Femur (tissue), 1 donor: ENCODE data around the gene DTD1.

Experiments
- DNase-seq: peaks from one replicate; pipeline ENCODE4 v3.0.0-alpha.2; 2017

DTD1 gene

GRCh38 chr20:18666803-18667415, 79.1 kb downstream of the DTD1 start:
- DNase-seq = no peak

DNA sequence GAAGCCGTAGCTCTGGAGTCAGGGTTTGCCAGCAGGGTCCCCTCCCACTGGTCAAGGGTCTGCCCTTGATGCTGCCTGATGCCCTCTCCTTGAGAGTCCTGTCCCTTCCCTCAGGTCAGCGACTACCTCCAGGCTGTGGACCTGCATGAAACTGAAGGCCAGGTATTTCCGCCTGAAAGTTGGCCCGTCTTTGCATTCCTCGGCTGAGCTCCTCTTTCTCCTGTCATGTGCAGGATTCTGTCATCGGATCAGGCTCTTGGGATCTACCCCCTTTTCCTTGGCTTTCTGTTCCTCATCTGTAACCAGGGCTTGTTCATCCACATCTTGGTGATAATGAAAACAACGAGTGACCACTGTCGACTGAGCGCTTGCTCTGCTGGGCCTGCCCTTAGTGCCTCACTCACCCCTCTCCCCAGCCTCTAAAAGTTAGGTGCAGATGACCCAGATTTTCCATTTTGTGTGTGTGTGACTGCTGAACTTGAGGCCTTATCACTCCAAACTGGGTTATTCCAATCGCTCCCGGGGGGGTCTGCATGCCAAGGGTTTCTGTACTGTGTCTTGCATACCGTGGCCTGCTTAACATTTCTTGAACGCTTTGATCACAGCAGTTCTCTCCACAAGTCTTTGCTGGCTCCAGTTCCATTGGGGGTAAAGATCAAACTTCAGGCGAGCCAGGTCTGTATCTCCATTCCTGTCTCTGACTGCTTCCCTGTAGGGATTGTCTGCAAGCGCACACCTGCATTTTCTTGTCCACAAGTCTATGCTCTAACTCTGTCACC, 81.6 kb downstream of the DTD1 start:
- DNase-seq = no peak

DNA sequence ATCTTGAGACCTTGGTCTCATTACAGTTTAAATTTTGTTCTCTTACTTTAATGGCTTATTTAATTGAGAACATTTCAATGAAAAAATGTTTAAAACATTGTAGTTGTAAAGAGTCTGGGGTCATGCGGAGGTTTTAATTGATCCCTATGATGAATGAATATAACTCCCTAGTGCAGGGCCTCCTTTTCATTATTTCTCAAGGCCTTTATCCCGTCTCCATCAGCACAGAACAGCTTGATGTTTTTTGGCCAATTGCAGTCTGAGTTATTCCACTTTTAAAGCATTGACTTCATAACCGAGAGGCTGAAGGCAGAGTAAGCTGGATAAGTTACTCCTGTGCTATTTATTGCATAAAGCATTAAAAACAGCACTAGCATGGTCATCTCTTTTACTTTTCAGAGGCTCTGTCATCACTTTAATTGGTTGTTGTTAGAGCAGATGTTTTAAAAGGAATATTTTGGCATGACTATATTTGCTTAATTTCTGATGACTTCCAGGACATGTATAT, 83.4 kb downstream of the DTD1 start:
- DNase-seq = no peak

DNA sequence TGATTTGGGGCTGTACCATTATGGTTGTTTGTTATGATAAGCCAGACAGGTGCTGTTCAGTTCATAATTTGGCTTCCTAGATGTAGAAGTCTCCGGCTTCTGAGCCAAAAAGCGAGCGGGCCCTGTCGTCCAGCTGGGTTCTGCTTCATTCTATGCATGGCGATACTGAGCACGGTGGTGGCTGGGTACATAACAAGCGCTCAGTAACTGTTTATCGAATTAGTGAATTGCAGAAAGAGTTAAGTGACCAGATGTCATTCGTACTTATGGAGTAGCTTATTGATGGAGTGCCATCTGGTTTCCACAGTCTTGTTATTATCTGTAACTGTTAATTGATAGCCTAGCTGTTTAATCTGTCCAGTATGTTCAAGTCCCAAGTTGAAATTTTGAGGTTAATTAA, 85.0 kb downstream of the DTD1 start:
- no peak for DNase-seq

DNA sequence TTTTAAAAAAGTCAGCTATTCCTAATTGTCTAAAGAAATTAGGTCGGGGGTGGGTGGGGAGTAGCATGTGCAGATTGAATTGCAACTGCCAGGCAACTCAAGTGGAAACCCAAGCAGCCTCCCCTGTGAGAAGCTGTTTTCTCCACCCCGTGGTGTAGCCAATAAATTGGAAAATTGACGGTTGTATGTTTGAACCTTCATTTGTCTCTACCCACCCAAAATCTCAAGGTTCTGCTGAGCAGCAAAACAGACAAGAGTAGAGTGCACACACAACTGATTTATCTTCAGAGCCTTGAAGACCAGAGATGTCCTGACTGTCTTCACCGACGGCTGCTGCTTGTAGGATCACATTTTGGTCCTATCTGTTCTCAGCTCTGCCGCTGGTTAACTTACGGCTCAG, 88.5 kb downstream of the DTD1 start:
- no peak for DNase-seq

GRCh38 chr20:18677126-18677525, 89.3 kb downstream of the DTD1 start:
- DNase-seq = no peak

- no peak for DNase-seq
Observed at GRCh38 chr20:18678549-18679419, 90.9 kb downstream of the DTD1 start.

- DNase-seq = no peak
Observed at GRCh38 chr20:18683839-18684238, 96.0 kb downstream of the DTD1 start.

DNA sequence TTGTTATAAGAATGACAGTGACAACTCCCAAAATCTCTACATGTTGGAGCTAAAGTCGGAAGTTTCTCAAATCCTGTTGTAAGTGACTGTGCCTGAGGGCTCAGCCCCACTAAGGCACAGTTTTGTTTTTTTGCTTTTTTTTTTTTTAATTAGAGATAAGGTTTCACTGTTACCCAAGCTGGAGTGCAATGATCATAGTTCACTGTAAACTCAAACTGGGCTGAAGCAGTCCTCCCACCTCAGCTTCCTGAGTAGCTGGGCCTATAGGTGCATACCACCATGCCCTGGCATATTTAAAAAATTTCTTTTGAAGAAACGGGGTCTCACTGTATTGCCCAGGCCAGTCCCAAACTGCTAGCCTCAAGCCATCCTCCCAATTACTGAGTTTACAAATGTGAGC, 96.9 kb downstream of the DTD1 start:
- DNase-seq = no peak

DNA sequence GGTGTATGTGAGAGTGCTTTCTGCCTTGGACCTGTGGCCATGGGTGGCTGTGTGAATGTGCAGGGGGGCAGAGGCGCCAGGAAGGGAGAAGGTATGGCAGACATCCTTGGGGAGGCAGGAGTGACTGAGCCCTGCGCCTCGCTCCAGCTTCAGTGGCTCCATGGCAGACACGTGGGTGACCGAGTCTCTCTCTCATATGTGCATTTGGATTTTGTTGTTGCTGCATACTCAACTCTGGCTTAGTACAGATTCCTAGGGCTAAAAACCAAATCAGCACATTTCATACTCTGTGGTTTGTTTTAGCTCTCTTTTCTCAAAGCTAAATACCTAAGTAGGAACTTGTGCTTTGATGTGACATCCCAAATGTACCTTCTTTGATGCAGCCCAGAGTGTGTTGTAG, 97.6 kb downstream of the DTD1 start:
- no peak for DNase-seq

- no peak for DNase-seq
Observed at GRCh38 chr20:18686696-18687095, 98.8 kb downstream of the DTD1 start.

- DNase-seq = no peak
Observed at GRCh38 chr20:18688676-18689075, 100.8 kb downstream of the DTD1 start.

DNA sequence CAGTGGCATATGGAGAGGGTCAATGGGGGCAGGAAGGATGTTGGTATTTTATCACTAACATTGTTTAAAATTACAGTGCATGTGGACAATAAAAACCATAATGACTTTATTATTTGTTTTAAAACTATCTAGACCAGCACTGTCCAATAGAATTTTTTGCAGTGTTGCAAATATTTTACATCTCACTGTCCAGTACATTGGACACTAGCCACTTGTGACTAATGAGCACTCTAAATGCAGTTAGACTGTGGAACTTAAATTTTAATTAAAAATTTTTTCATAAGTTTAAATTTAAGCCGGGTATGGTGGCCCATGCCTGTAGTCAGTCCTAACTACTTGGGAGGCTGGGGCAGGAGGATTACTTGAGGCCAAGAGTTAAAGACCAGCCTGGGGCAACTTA, 101.7 kb downstream of the DTD1 start:
- DNase-seq = no peak

DNA sequence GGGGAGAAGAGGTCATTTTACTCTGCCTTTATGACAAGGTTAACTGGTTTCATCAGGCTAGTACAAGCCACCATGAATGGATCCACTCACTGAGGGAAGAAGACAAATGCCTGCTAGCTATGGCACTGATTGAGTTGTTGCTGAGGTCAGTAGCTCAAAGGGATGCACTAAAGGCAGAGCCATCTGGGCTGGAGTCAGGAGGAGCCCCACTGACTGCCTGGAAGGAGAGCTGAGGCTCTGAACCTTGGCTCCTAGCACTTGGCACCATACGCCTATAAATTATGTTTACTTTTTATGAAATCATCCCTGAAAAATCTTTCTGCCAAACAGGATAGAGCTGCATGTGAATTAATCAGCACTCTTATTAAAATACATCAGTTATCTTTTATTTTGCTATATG, 104.6 kb downstream of the DTD1 start:
- no peak for DNase-seq

- DNase-seq = no peak
Observed at GRCh38 chr20:18694071-18694470, 106.2 kb downstream of the DTD1 start.

DNA sequence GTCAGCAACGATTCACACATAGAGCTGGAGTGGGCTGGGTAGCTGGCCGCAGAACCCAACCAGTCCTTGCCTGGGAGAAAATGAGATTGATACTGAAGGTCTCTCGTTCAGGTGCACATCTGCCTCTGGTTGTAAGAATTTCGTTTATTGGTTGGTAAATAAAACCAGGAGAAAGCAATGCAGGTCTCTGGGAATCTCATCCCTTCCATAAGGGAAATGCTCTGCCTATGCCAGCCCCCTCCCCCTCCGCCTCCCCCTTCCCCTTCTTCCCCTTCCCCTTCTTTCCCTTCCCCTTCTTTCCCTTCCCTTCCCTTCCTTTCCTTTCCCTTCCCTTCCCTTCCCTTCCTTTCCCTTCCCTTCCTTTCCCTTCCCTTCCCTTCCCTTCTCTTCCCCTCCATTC, 107.3 kb downstream of the DTD1 start:
- no peak for DNase-seq

GRCh38 chr20:18698735-18699380, 111.0 kb downstream of the DTD1 start:
- DNase-seq = no peak

- no peak for DNase-seq
Observed at GRCh38 chr20:18701969-18702368, 114.1 kb downstream of the DTD1 start.

- DNase-seq = peak; percentile 49
Observed at GRCh38 chr20:18702736-18703135, 114.9 kb downstream of the DTD1 start.

DNA sequence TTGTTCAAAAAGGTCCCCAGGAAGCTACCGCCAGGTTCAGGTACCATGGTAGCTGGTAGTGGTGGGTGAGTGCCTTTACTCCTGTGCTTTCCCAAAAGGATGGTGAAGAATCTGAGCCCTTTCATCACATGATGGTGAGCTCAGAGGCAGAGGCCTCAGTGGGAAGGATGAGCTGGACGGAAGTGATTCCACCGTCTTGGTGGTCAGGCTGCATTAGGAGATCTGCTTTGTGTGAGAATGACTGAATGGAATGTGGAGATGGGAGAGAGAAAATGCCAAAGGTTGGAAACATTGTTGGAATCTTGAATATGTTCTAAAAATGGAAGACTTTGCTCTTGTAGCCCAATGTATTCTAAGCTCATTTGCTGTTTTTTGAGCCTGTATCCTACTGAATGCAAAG, 117.6 kb downstream of the DTD1 start:
- DNase-seq = no peak

GRCh38 chr20:18705910-18706309, 118.1 kb downstream of the DTD1 start:
- no peak for DNase-seq

GRCh38 chr20:18712131-18712530, 124.3 kb downstream of the DTD1 start:
- DNase-seq = no peak

DNA sequence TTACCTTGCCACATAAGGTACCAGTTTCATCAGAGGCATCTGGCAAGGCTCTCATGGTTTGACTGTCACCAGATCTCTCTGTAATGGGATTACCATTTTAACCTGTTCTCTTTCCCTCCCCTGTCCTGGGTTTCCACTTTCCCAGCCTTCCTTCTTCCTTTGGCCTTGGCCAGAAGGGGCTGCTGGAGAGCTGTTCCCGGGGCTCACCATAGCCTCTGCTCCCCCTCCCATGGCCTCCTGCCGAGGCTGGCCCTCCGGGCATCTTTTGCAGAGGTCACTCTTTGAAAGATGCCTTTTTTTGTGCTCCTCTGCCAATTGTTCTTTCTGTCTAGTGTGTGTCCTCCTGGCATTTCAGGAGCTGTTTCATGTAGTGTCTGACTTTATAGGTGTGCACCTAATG, 125.0 kb downstream of the DTD1 start:
- no peak for DNase-seq
